Body of pancreas (tissue), 4 donors: ENCODE data around the gene CFAP61. TPM values are rescaled to one million over a fixed set of nuclear protein-coding genes. Genes with fewer than 3 reads are reported as not detected.
A peak's percentile ranks its signal among the peaks of the same experiment; 100 is the strongest.

ENCODE experiments used
- ATAC-seq: fragments of 150-250 bp; one replicate; pipeline ENCODE4 v1.9.1; 2016
- DNase-seq, 4 donors: peaks; one replicate each; pipeline ENCODE4 v3.0.0-alpha.2; 2019
- H3K27ac ChIP-seq, 4 donors: fragments of 200-600 bp; sonication (generic); 1 replicate in 3 of 4; 2 replicates in 1 of 4; pipeline versions ENCODE4 v1.5.1 to v1.6.1; 2016 to 2019; ENCODE audit warnings: mild to moderate bottlenecking in 1 of 4, mixed read lengths in 1 of 4, moderate library complexity in 1 of 4
- H3K27me3 ChIP-seq, 2 donors: fragments of 200-600 bp; sonication (generic); one replicate each; pipeline ENCODE4 v1.6.0; 2016; ENCODE audit warnings: mild to moderate bottlenecking in 1 of 2
- H3K36me3 ChIP-seq, 2 donors: fragments of 200-600 bp; sonication (generic); replicated peaks in 1 of 2; 2 replicates each; pipeline ENCODE4 v1.5.1; 2016; ENCODE audit warnings: low read depth in 2 of 2; ENCODE audit not compliant: insufficient read depth in 1 of 2
- H3K4me1 ChIP-seq: fragments of 200-600 bp; sonication (generic); one replicate; pipeline ENCODE4 v1.6.0; 2016
- H3K4me3 ChIP-seq, 2 donors: fragments of 200-600 bp; sonication (generic); 1 replicate in 1 of 2; 2 replicates in 1 of 2; pipeline ENCODE4 v1.5.1; 2016 to 2019
- H3K9me3 ChIP-seq, 3 donors: fragments of 200-600 bp; sonication (generic); 1 replicate in 2 of 3; 2 replicates in 1 of 3; pipeline ENCODE4 v1.5.1; 2016
- CTCF ChIP-seq, 7 experiments: fragments of 450-650 bp in 4 of 7; fragments of 200-600 bp in 3 of 7; sonication (generic) in 3 of 7; IDR thresholded peaks; one replicate each; pipeline ENCODE4 v1.5.1; 2016 to 2019; ENCODE audit warnings: antibody characterized with exemption in 7 of 7
- POLR2A ChIP-seq, 3 donors: fragments of 450-650 bp; IDR thresholded peaks; one replicate each; pipeline ENCODE4 v1.6.1; 2016; ENCODE audit warnings: antibody characterized with exemption in 3 of 3, mild to moderate bottlenecking in 2 of 3
- WGBS, 2 donors: methylation state at CpG; one replicate each; pipeline ENCODE4 v1.1.5; 2017; 5-methylcytosine and 5-hydroxymethylcytosine counted together
- intact Hi-C: fragments of 100-400 bp; cut with DNase I; formaldehyde crosslinking; loops from one replicate; pipeline ENCODE4 v1.15.1; 2023
- total RNA-seq, 2 donors: library from RNA; depleted of rRNA; stranded (reverse); fragments of >200 nt; gene quantifications; one replicate each; pipeline ENCODE4 v1.1.0, GENCODE V29; 2016

Gene CFAP61
- total RNA-seq, 2 donors from 2014 or later: 0.52 TPM; not detected in 1

GRCh38 chr20:20272686-20273085, 220.4 kb downstream of the CFAP61 start:
- Histone ChIP-seq H3K4me3 (no peak overlapping the region), H3K27ac (no peak overlapping the region), H3K9me3 (no peaks in the 10 kb centered on the region), H3K27me3 (no peaks in the 10 kb centered on the region), H3K36me3 (no peaks in the 10 kb centered on the region), H3K4me1 (no peaks in the 10 kb centered on the region)
- WGBS, 2 donors: 67 to 82% methylated on average over 4 of the region's 4 CpGs
- TF ChIP-seq CTCF (IDR thresholded peaks at IDR 0.05) (no peak), POLR2A (IDR thresholded peaks at IDR 0.05) (no peak)
- intact Hi-C loops: no loop called here
- ATAC-seq (no peak), DNase-seq (no peak)

DNA sequence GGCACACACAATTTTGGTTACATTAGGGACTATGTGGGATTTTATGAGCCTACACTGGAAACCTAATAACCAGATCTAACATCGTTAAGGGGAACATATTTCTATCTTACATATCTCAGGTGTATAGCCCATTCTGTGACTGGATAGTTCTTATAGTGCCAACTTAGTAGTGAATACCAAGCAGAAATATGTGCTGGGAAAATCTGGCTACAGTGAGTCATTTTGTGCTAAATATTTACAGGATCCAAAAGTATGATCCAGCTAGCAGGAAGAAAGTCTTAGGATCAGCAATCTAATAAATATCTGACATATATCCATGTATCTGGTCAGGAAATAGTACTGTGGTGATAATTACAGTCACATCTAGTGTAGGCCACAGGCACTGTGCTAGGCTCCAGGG, 221.0 kb downstream of the CFAP61 start:
- no peaks in the 10 kb centered on the region for H3K9me3 ChIP-seq
- H3K27ac ChIP-seq: no peak overlapping the region
- WGBS, 2 donors: 33 to 76% methylated on average over 1 of the region's 1 CpG
- no peak overlapping the region for H3K4me3 ChIP-seq
- H3K4me1 ChIP-seq: no peaks in the 10 kb centered on the region
- H3K36me3 ChIP-seq: no peaks in the 10 kb centered on the region
- ATAC-seq: no peak
- no peaks in the 10 kb centered on the region for H3K27me3 ChIP-seq
- DNase-seq: no peak
- TF ChIP-seq CTCF (IDR thresholded peaks at IDR 0.05) (no peak), POLR2A (IDR thresholded peaks at IDR 0.05) (no peak)
- intact Hi-C loops: no loop called here

- Histone ChIP-seq H3K27ac (no peak overlapping the region), H3K27me3 (no peaks in the 10 kb centered on the region), H3K36me3 (no peaks in the 10 kb centered on the region), H3K4me3 (no peak overlapping the region), H3K9me3 (no peaks in the 10 kb centered on the region), H3K4me1 (no peaks in the 10 kb centered on the region)
- intact Hi-C loops: no loop called here
- no peak for DNase-seq
- no peak for ATAC-seq
- TF ChIP-seq POLR2A (IDR thresholded peaks at IDR 0.05): no peak
- TF ChIP-seq CTCF (IDR thresholded peaks at IDR 0.05): no peak
- 62 to 81% methylated on average over 3 of the region's 3 CpGs for WGBS, 2 donors
Measured at GRCh38 chr20:20274821-20275220, 222.5 kb downstream of the CFAP61 start.

DNA sequence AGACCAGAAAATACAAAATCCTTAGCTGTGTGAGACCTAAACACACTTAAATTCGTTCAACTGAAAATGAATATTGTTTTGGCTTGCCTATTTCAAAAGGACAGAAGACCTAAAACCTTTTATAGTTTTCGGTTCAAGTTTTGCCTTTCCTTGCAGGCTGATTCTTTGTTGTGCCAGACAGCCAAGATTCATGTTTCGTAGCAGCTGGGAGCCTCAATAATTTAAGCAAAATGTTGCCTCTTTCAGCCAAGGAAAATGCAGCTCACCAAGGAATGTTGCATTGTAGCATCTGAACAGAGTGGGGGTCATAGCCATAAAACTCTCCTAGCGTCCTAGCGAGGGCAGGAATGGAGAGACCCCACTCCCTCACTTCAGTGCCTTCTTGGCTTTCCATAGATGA, 223.3 kb downstream of the CFAP61 start:
- no peak overlapping the region for H3K4me3 ChIP-seq
- H3K9me3 ChIP-seq: no peaks in the 10 kb centered on the region
- no peaks in the 10 kb centered on the region for H3K27me3 ChIP-seq
- 62 to 71% methylated on average over 5 of the region's 5 CpGs for WGBS, 2 donors
- H3K36me3 ChIP-seq: no peaks in the 10 kb centered on the region
- H3K4me1 ChIP-seq: no peaks in the 10 kb centered on the region
- ATAC-seq: no peak
- TF ChIP-seq POLR2A (IDR thresholded peaks at IDR 0.05) (no peak), CTCF (IDR thresholded peaks at IDR 0.05) (no peak)
- no peak for DNase-seq
- intact Hi-C loops: no loop called here
- no peak overlapping the region for H3K27ac ChIP-seq

- H3K9me3 ChIP-seq: no peaks in the 10 kb centered on the region
- no peak overlapping the region for H3K4me3 ChIP-seq
- intact Hi-C loops: no loop called here
- H3K27me3 ChIP-seq: no peaks in the 10 kb centered on the region
- TF ChIP-seq POLR2A (IDR thresholded peaks at IDR 0.05): no peak
- no peak for TF ChIP-seq CTCF (IDR thresholded peaks at IDR 0.05)
- no peaks in the 10 kb centered on the region for H3K4me1 ChIP-seq
- no peaks in the 10 kb centered on the region for H3K36me3 ChIP-seq
- no peak overlapping the region for H3K27ac ChIP-seq
- peak in 1 of 4 donors; percentile 45 for DNase-seq
- ATAC-seq: no peak
- WGBS, 2 donors: 33 to 50% methylated on average over 25 to 26 of the region's 26 CpGs
Measured at GRCh38 chr20:20276811-20277530, 224.6 kb downstream of the CFAP61 start.
